Measurements from ENCODE around the gene HNRNPU. TPM values are rescaled to one million over a fixed set of nuclear protein-coding genes. Genes with fewer than 3 reads are reported as not detected.
A peak's percentile ranks its signal among the peaks of the same experiment; 100 is the strongest.
"Not testable (repeated sequence)": the region's sequence is repeated elsewhere in the genome, so short reads cannot be mapped to it uniquely, and the experiment has no call there.

Gene HNRNPU
- total and polyA plus RNA-seq, 2 experiments from 2014 or later, result 422 to 687 TPM

DNA sequence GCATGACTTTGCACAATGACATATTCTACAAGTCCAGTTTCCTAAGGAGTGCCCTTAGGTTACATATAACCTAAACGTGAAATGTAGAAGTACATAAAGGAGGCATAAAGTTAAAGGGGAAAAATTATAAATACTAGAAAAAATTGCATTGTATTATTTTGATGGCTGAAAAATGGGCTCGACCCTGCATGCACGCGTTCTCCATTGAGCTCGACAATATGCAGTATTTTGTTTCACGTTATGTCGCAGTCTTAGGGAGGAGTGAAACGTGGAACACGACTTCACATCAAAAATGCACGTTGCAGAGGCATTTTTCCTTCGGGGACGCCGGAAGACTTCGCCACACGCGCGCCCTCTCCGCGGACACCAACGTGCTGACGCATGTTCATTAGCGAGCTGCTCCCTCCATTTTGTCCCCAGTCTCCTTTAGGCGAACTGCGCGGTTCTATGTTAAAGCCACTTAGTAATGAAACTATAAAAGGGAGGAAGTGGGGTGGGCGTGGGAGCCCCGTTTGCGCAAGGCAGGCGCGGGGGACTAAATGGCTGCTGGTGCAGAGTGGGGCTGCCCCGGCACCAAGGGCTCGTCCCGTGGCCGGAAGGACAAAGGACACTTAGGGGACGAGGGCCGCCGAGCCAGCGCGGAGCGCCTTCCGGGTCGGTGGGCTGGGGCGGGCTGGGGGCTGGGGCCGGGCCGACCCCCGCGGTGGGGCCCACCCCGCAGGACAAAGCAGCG, 29.6 kb downstream of the HNRNPU start:
- TF ChIP-seq JUNB (IDR thresholded peaks at IDR 0.05; ENCODE audit: unreplicated experiment), result no peak
- peak; percentile 10; the same call in 1 of the 2 replicates for TF ChIP-seq CREB1 (CRISPR knock-in tag; IDR thresholded peaks at IDR 0.05; ENCODE audit: low read depth)
- TF ChIP-seq POLR2AphosphoS5 (IDR thresholded peaks at IDR 0.05; ENCODE audit: low read depth), result peak; percentile 81
- TF ChIP-seq ETS1 (IDR thresholded peaks at IDR 0.05), result 0 out of 2 replicates have a peak, but pooled peaks have one; percentile 27
- H3K4me1 ChIP-seq (ENCODE audit: insufficient read depth), result peaks cover 24% of the 10 kb centered on the region
- H3F3A ChIP-seq (replicated peaks; ENCODE audit: low read depth), result peaks cover 8% of the 10 kb centered on the region; the same call in 1 of the 2 replicates
- H2AFZ ChIP-seq, result no peak overlapping the region
- peaks cover 17% of the 10 kb centered on the region for H3K27me3 Mint-ChIP-seq (ENCODE audit: insufficient read depth, low read depth, poor library complexity)
- peak overlapping the region; percentile 100 for H3K27ac ChIP-seq (ENCODE audit: low read depth)
- peak overlapping the region; percentile 78 for H3K4me2 ChIP-seq
- H3K9me2 ChIP-seq (ENCODE audit: insufficient read depth), result no peaks in the 10 kb centered on the region
- DNase-seq (ENCODE audit: low spot score), result peak; percentile 83
- peak overlapping the region; percentile 85 for H3K4me3 Mint-ChIP-seq
- H3K27me3 ChIP-seq (ENCODE audit: insufficient read depth), result no peaks in the 10 kb centered on the region
- peaks cover 34% of the 10 kb centered on the region for H3K4me1 Mint-ChIP-seq
- no peaks in the 10 kb centered on the region; the same call in 1 of the 2 replicates for H3K36me3 ChIP-seq (ENCODE audit: insufficient read depth)
- H3K4me3 ChIP-seq, result peak overlapping the region; percentile 73
- H4K20me1 ChIP-seq (replicated peaks; ENCODE audit: insufficient read depth), result peaks cover 5% of the 10 kb centered on the region; the same call in 1 of the 2 replicates
- peak; percentile 72 for ATAC-seq
- peaks cover 20% of the 10 kb centered on the region for H3K36me3 Mint-ChIP-seq (ENCODE audit: low read depth)
- peaks cover 38% of the 10 kb centered on the region for H3K79me2 ChIP-seq (replicated peaks; ENCODE audit: insufficient read depth)
- no peaks in the 10 kb centered on the region; the same call in 2 of the 3 replicates for H3K9me3 Mint-ChIP-seq
- H3K27ac Mint-ChIP-seq, result peak overlapping the region; percentile 100

- peak overlapping the region; percentile 100 for H3K27ac ChIP-seq (ENCODE audit: low read depth)
- H3K9me3 Mint-ChIP-seq, result no peaks in the 10 kb centered on the region; the same call in 2 of the 3 replicates
- H3K4me1 Mint-ChIP-seq, result peaks cover 30% of the 10 kb centered on the region
- H3K27ac Mint-ChIP-seq, result peak overlapping the region; percentile 100
- TF ChIP-seq EZH2 (IDR thresholded peaks at IDR 0.05; ENCODE audit: low read depth, unreplicated experiment) (no peak), ETS1 (IDR thresholded peaks at IDR 0.05) (no peak), NANOG (IDR thresholded peaks at IDR 0.05; ENCODE audit: borderline replicate concordance) (no peak), CTCF (conservative IDR thresholded peaks at IDR 0.05; ENCODE audit: low read depth in 2 of 2) (peak in 1 of 2 experiments; percentile 26; a peak in 1 of 4 replicates), ZNF331 (CRISPR knock-in tag; IDR thresholded peaks at IDR 0.05; ENCODE audit: low read depth) (no peak)
- peak; percentile 79 for DNase-seq (ENCODE audit: low spot score)
- peak; percentile 20 for ATAC-seq
- peaks cover 31% of the 10 kb centered on the region for H3K79me2 ChIP-seq (replicated peaks; ENCODE audit: insufficient read depth)
- H3K36me3 ChIP-seq (ENCODE audit: insufficient read depth), result no peaks in the 10 kb centered on the region; the same call in 1 of the 2 replicates
- H2AFZ ChIP-seq, result no peak overlapping the region
- peaks cover 17% of the 10 kb centered on the region for H3K4me1 ChIP-seq (ENCODE audit: insufficient read depth)
- H3K36me3 Mint-ChIP-seq (ENCODE audit: low read depth), result peaks cover 21% of the 10 kb centered on the region
- H3F3A ChIP-seq (replicated peaks; ENCODE audit: low read depth), result peaks cover 4% of the 10 kb centered on the region; the same call in 1 of the 2 replicates
- H4K20me1 ChIP-seq (replicated peaks; ENCODE audit: insufficient read depth), result no peaks in the 10 kb centered on the region
- no peaks in the 10 kb centered on the region for H3K27me3 ChIP-seq (ENCODE audit: insufficient read depth)
- H3K4me3 ChIP-seq, result peak overlapping the region; percentile 73
- H3K4me2 ChIP-seq, result peak overlapping the region; percentile 78
- peak overlapping the region; percentile 85 for H3K4me3 Mint-ChIP-seq
- H3K27me3 Mint-ChIP-seq (ENCODE audit: insufficient read depth, low read depth, poor library complexity), result peaks cover 14% of the 10 kb centered on the region
- H3K9me2 ChIP-seq (ENCODE audit: insufficient read depth), result no peaks in the 10 kb centered on the region
These were observed 30.4 kb downstream of the HNRNPU start for GRCh38 chr1:244833734-244834542.

- peaks cover 19% of the 10 kb centered on the region for H3K36me3 Mint-ChIP-seq (ENCODE audit: low read depth)
- H3K27ac ChIP-seq (ENCODE audit: low read depth), result peak overlapping the region; percentile 100
These were observed 31.1 kb downstream of the HNRNPU start for GRCh38 chr1:244833260-244833659.

More at GRCh38 chr1:244833260-244833659, 31.1 kb downstream of the HNRNPU start:
- H3F3A ChIP-seq (replicated peaks; ENCODE audit: low read depth); H3K27ac Mint-ChIP-seq; H3K4me3 Mint-ChIP-seq; ATAC-seq; H3K27me3 Mint-ChIP-seq (ENCODE audit: insufficient read depth, low read depth, poor library complexity); H4K20me1 ChIP-seq (replicated peaks; ENCODE audit: insufficient read depth); DNase-seq (ENCODE audit: low spot score); H3K36me3 ChIP-seq (ENCODE audit: insufficient read depth); H2AFZ ChIP-seq; H3K27me3 ChIP-seq (ENCODE audit: insufficient read depth); H3K9me3 Mint-ChIP-seq; H3K9me2 ChIP-seq (ENCODE audit: insufficient read depth): not testable (repeated sequence)
- peaks cover 25% of the 10 kb centered on the region for H3K4me1 Mint-ChIP-seq
- Histone ChIP-seq H3K4me3 (peak overlapping the region; percentile 73), H3K4me1 (ENCODE audit: insufficient read depth) (peaks cover 17% of the 10 kb centered on the region), H3K4me2 (peak overlapping the region; percentile 78), H3K79me2 (replicated peaks; ENCODE audit: insufficient read depth) (peaks cover 26% of the 10 kb centered on the region)

Data from GM23338 (cell line).